ENCODE measurements around the gene TRAPPC12. TPM values are rescaled to one million over a fixed set of nuclear protein-coding genes. Genes with fewer than 3 reads are reported as not detected.
"Not testable (repeated sequence)": the region's sequence is repeated elsewhere in the genome, so short reads cannot be mapped to it uniquely, and the experiment has no call there.

TRAPPC12 gene
- total RNA-seq, 1 donor from 2014 or later = 95.4 TPM

DNA sequence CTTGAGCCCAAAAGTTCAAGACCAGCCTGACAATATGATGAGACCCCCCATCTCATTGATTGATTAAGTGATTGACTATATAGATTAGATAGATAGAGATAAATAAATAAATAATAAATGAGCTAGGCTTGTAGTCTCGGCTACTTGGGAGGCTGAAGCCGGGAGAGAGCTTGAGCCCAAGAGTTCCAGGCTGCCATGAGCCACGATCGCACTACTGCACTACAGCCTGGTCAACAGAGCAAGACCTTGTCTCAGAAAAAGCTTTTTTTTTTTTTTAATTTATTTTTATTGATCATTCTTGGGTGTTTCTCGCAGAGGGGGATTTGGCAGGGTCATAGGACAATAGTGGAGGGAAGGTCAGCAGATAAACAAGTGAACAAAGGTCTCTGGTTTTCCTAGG lies 14.3 kb upstream of the TRAPPC12 start:
- CTCF ChIA-PET = interaction anchor here (0.9 kb wide), 1 partner anchor 58 kb away, joined by 3 read pairs; no protein-coding TSS in a partner anchor

DNA sequence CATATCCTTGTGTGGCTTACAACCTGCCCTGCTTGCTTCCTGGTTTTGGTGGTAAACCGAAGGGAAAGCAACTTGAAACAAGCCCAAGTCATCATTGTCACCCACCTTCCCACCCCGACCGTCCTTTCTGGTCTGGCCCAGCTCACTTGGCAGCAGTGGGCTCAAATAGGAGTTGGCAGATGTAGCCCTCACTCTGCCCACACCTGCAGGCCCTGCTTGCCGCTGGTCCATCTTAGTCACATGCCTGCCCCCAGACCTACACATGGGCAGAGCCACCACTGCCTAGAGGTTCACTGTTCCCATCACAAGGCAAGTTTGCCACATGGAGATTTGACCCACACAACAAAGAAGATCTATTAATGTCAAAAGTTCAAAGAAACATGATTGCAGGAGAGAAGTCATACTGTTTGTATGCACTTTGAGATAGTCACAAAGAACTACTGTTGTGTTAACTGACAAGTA lies 11.2 kb upstream of the TRAPPC12 start:
- Mint-ChIP-seq H3K27me3 (no peaks in the 10 kb centered on the region), H3K9me3 (no peaks in the 10 kb centered on the region), H3K4me3 (no peak overlapping the region), H3K4me1 (peaks cover 10% of the 10 kb centered on the region), H3K36me3 (ENCODE audit: low read depth) (peaks cover 20% of the 10 kb centered on the region), H3K27ac (no peak overlapping the region)
- intact Hi-C loops (cut with micrococcal nuclease) = no loop called here
- POLR2A ChIA-PET = no interaction called here
- ATAC-seq (ENCODE audit: low read depth) (no peak), DNase-seq (no peak)
- TF ChIP-seq, protein P1, sequence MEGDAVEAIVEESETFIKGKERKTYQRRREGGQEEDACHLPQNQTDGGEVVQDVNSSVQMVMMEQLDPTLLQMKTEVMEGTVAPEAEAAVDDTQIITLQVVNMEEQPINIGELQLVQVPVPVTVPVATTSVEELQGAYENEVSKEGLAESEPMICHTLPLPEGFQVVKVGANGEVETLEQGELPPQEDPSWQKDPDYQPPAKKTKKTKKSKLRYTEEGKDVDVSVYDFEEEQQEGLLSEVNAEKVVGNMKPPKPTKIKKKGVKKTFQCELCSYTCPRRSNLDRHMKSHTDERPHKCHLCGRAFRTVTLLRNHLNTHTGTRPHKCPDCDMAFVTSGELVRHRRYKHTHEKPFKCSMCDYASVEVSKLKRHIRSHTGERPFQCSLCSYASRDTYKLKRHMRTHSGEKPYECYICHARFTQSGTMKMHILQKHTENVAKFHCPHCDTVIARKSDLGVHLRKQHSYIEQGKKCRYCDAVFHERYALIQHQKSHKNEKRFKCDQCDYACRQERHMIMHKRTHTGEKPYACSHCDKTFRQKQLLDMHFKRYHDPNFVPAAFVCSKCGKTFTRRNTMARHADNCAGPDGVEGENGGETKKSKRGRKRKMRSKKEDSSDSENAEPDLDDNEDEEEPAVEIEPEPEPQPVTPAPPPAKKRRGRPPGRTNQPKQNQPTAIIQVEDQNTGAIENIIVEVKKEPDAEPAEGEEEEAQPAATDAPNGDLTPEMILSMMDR (IDR thresholded peaks at IDR 0.05) = no peak
- CTCF ChIA-PET = no interaction called here

More for the DNA sequence above, 14.3 kb upstream of the TRAPPC12 start:
- TF ChIP-seq, protein P1 (IDR thresholded peaks at IDR 0.05) = no peak
- ATAC-seq (ENCODE audit: low read depth) = no peak
- intact Hi-C loops (cut with micrococcal nuclease) = no loop called here
- peaks cover 20% of the 10 kb centered on the region for H3K36me3 Mint-ChIP-seq (ENCODE audit: low read depth)
- peaks cover 32% of the 10 kb centered on the region for H3K4me1 Mint-ChIP-seq
- no peak overlapping the region for H3K4me3 Mint-ChIP-seq
- H3K9me3 Mint-ChIP-seq = no peaks in the 10 kb centered on the region
- H3K27me3 Mint-ChIP-seq = no peaks in the 10 kb centered on the region
- no peak for DNase-seq
- H3K27ac Mint-ChIP-seq = no peak overlapping the region
- POLR2A ChIA-PET = no interaction called here

DNA sequence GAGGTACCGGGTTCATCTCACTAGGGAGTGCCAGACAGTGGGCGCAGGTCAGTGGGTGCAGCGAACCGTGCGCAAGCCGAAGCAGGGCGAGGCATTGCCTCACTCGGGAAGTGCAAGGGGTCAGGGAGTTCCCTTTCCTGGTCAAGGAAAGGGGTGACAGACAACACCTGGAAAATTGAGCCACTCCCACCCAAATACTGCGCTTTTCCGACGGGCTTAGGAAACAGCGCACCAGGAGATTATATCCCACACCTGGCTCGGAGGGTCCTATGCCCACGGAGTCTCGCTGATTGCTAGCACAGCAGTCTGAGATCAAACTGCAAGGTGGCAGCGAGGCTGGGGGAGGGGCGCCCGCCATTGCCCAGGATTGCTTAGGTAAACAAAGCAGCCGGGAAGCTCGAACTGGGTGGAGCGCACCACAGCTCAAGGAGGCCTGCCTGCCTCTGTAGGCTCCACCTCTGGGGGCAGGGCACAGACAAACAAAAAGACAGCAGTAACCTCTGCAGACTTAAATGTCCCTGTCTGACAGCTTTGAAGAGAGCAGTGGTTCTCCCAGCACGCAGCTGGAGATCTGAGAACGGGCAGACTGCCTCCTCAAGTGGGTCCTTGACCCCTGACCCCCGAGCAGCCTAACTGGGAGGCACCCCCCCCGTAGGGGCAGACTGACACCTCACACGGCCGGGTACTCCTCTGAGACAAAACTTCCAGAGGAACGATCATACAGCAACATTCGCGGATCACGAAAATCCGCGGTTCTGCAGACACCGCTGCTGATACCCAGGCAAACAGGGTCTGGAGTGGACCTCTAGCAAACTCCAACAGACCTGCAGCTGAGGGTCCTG lies 9.9 kb upstream of the TRAPPC12 start:
- H3K4me3 Mint-ChIP-seq; DNase-seq; POLR2A ChIA-PET; H3K27ac Mint-ChIP-seq; H3K9me3 Mint-ChIP-seq; intact Hi-C loops (cut with micrococcal nuclease); H3K27me3 Mint-ChIP-seq; CTCF ChIA-PET; ATAC-seq (ENCODE audit: low read depth); H3K4me1 Mint-ChIP-seq: not testable (repeated sequence)
- peaks cover 15% of the 10 kb centered on the region for H3K36me3 Mint-ChIP-seq (ENCODE audit: low read depth)

DNA sequence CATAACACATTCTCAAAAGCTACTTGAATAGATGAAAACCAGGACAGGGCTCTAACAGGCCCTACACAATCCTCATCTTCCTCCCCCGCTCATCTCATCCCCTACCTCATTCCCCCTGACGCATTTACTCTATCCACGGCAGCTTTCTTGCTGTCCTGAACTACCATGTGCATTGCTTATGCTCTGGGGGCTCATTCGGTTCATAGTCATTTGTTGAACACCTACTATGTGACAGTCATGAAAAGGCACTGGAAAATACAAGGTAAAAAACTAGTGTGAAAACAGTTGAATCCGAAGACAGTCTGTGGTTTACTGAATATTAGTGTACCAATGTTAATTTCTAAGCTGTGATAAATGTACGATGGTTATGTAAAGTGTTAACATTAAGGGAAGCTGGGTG lies 2.7 kb upstream of the TRAPPC12 start:
- peak overlapping the region; percentile 94 for H3K27ac Mint-ChIP-seq
- DNase-seq (no peak), ATAC-seq (ENCODE audit: low read depth) (no peak)
- H3K4me3 Mint-ChIP-seq = peak overlapping the region; percentile 96
- H3K4me1 Mint-ChIP-seq = peaks cover 47% of the 10 kb centered on the region
- H3K9me3 Mint-ChIP-seq = no peaks in the 10 kb centered on the region
- H3K27me3 Mint-ChIP-seq = no peaks in the 10 kb centered on the region
- intact Hi-C loops (cut with micrococcal nuclease) = loop anchor here (1.0 to 5.0 kb wide), 4 partner anchors 85 to 198 kb away; partner anchors contain the start of genes RNASEH1 and RPS7
- ChIA-PET POLR2A (interaction anchor here (3.9 to 4.2 kb wide), 2 partner anchors 142 to 181 kb away, joined by 32 to 46 read pairs; partner anchors contain the start of genes ADI1 and RNASEH1), CTCF (no interaction called here)
- peaks cover 15% of the 10 kb centered on the region for H3K36me3 Mint-ChIP-seq (ENCODE audit: low read depth)
- TF ChIP-seq, protein P1 (IDR thresholded peaks at IDR 0.05) = no peak

DNA sequence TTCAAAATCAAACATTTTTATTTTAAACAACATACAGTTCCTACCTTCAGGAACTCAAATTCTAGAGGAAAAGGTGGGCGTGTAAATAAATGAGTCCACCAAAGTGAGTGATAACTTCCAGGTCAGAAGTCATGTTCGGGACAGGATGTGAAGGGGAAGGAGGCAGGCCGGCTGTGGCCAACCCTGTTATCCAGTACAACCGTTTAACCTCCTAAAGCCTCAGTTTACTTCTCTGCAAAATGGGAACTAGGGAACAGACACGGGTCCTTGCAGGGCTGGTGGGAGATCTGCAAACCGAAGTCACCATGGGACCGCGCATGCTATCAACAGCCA lies 2.2 kb upstream of the TRAPPC12 start:
- DNase-seq (no peak), ATAC-seq (ENCODE audit: low read depth) (peak; percentile 2)
- H3K4me1 Mint-ChIP-seq = peaks cover 48% of the 10 kb centered on the region
- peak overlapping the region; percentile 94 for H3K27ac Mint-ChIP-seq
- TF ChIP-seq, protein P1 (IDR thresholded peaks at IDR 0.05) = no peak
- no peaks in the 10 kb centered on the region for H3K9me3 Mint-ChIP-seq
- ChIA-PET POLR2A (interaction anchor here (1.2 to 4.2 kb wide), 5 partner anchors 35 to 274 kb away, joined by 4 to 46 read pairs (median 14); partner anchors contain the start of genes ADI1, RNASEH1 and RPS7), CTCF (no interaction called here)
- intact Hi-C loops (cut with micrococcal nuclease) = loop anchor here (1.0 to 5.0 kb wide), 4 partner anchors 85 to 198 kb away; partner anchors contain the start of genes RNASEH1 and RPS7
- no peaks in the 10 kb centered on the region for H3K27me3 Mint-ChIP-seq
- H3K36me3 Mint-ChIP-seq (ENCODE audit: low read depth) = peaks cover 16% of the 10 kb centered on the region
- peak overlapping the region; percentile 96 for H3K4me3 Mint-ChIP-seq
